Stimulated activated CD8-positive, alpha-beta memory T cell treated with anti-CD3 and anti-CD28 coated beads, Interleukin-7, amount 100 ng/mL, for 24 hours (primary cell): Measurements from ENCODE around the gene ZIC1.

Source experiments
- DNase-seq: peaks from one replicate; pipeline ENCODE4 v3.0.0-alpha.2; 2020; ENCODE audit warnings: low read depth

The ZIC1 gene

DNA sequence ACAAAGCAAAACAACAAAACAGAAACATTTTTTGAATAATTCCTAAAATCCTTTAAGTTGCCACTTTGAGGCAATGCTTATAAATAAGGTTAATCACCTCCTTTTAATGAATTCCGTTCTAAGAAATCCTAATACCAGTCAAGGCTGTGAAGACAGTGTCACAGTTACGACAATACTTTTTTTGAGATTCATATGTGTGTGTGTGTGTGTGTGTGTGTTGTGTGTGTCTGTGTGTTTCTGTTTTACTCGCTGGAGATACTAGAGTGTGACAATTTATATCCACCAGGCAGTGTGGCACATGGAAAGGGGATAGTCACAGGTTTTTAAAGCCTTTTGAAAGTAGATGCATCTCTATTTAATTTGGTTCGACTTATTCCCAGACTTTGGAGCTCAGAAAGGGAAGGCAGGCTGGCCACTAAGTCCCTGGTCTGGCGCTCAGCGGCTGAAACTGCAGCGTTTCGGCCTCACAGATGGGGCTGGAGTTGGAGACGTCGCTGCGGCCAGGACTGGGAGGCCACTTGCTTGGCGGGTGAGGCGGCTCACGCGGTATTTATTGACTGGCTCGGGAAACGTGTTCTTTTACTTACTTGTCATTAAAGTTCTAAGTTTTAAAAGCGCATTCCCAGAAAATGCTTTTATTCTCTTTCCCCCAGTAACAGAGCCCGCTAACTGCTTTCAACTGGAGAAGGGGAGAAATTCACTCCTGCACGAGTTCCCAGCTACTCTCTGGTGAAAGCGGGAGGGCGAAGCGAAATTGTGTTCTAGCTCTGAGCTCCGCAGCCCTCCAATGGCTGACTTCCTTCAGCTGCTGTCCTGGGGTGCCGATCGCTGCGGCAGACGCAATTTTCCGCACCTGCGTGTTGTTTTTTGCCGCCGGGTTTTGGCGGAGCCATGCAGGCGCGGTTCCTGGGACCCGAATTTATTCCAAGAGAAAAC, 13.7 kb downstream of the ZIC1 start:
- DNase-seq, result no peak

DNA sequence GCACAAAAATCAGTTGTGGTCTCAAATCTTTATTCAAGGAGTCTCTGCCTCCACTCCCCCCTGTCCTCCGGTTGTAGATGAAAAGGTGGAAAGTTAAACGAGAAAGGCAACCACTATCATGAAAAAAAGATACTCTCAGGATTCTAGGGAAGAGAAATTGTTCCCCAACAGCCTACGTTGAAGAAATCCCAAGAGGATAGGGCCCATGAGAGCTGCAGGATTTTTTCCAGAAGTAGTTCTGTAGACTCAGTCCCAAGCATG, 14.3 kb downstream of the ZIC1 start:
- no peak for DNase-seq

GRCh38 chr3:147423798-147424580, 14.8 kb downstream of the ZIC1 start:
- DNase-seq, result no peak

DNA sequence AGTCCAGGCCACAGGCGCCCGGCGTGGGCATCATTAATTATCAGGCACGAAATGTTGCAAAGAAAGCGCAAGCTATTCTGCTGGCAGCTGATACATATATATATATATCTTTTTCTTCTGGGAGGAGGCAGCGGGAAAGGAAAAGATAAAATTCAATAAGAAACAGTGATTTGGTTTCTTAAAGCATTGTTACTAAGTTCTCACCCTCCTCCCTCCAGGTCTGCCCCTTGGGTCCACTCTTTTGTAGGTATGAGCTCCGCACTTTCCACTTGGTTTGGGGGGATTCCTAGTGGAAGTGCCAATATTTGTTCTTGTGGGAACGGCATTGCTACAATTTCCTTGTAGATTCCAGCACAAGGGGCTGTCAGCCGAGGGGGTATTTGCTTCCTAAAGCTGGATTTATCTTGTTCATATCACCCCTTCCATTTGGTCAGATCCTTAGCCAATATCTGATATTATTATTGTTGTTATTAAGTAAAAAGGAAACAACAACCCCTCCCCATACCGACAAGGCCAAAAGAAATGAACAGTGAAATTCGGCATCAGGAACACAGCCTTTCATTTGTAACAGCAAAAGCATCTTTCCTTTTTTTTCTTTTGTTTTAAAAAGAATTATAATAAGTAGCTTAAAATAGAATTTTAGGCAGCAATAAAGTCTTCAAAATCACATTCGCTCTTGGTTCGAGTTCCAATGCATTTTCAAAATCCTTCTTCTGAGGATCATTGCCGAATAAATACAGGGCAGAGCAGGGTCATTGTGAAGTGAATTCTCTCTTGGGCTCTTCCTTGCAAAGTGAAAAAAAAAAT, 15.6 kb downstream of the ZIC1 start:
- DNase-seq, result no peak

DNA sequence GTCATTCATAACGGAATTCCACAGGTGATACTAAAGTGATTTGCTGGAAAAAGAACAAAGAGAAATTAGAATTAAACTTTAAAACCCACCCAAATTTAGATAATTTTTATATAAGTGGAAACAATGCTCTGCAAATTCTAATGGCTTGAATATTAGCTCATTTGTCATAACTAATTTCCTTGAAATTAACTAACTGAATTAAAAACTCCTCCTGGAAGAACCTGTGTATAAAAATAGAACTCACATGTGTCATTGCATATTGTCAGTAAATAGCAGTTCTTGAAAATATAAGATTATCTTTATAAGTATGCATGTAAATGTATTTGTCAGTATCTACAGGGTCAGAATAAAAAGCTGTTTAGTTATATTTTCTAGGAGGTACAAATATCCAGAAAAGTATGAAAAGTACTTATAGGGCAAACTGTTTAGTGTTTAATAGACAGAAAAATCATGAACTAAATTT, 16.3 kb downstream of the ZIC1 start:
- DNase-seq, result no peak

- DNase-seq, result no peak
Measured at GRCh38 chr3:147426931-147427330, 17.8 kb downstream of the ZIC1 start.

GRCh38 chr3:147427746-147428145, 18.6 kb downstream of the ZIC1 start:
- no peak for DNase-seq

DNA sequence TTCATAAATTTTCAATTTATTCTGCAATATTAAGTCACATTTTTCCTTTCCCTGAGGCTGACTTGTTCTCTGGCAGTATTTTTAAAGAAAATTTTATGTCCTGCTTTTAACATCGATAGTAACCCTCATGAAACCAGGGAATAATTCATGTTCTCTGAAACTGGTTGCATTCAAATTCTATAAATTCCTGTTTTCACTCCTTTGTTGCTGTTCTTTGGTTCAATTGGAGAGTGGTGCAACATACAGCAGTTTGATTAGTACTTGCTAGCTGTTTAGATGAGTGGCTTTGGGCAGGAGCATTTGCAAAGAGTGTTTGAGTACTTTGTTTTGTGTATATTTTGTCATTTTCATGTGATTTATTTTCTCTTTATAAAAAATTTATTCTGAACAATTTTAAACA, 19.2 kb downstream of the ZIC1 start:
- no peak for DNase-seq

DNA sequence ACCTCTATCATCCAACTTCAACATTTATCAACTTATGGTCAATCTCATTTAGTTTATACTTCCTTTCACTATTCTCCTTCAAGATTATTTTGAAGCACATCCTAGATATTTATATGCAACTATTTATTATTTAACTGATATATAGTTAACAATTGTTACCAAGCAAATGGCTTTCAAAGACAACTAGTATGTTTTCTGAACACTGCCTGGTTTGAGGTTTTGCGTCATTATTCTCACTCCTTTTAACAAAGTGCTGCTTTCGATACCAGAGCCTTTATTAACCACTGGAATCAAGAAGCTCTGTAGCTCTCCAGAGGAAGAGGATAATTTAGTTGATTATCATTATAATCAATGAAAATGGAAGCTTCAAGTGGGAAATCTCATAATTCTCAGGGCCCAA, 19.6 kb downstream of the ZIC1 start:
- DNase-seq, result no peak

DNA sequence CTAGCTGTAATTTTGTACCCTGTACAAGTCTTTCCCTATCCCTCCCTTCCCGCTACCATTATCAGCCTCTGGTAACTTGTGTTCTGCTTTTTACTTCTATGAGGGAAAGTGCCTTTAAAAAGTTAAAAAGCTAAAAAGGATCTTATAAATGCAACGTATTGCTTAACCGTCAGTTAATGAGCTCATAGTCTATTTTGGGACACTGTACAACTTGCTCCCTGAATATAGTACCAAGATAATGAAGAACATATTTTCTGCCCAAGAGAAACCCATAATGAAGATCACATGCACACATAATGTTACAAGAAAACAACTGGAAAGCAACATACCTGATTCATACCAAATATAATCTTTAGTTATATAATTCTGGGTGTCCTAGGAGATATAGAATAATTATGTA, 22.6 kb downstream of the ZIC1 start:
- DNase-seq, result no peak

GRCh38 chr3:147447224-147447623, 38.1 kb downstream of the ZIC1 start:
- no peak for DNase-seq

GRCh38 chr3:147449669-147450068, 40.5 kb downstream of the ZIC1 start:
- no peak for DNase-seq

GRCh38 chr3:147458995-147459704, 50.0 kb downstream of the ZIC1 start:
- no peak for DNase-seq

DNA sequence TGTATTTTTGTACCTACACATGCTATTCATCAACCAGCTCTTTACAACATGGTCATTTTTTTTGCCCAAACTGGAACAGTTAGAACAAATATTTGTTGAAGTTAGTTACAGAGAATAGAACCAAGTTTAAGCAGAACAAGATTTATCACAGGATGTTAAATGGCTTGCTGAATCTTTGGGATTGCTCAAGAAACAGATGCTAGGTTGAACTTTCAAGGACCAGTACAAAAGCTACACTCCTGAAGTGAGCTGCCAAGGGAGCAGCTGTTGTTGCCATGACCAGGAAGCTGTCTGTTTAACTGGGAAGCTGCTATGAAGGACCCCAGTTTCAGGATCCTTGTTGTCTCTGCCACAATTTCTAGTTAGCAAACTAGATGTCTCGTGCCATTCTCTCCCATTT, 53.7 kb downstream of the ZIC1 start:
- DNase-seq, result no peak
